Measurements from ENCODE around the gene RNF167. TPM values are rescaled to one million over a fixed set of nuclear protein-coding genes. Genes with fewer than 3 reads are reported as not detected.

Gene RNF167
- total and polyA plus RNA-seq, 2 donors (not counting 3 experiments of a cell fraction or from before 2014, with no cell fraction given): 60.2 to 87.6 TPM

GRCh38 chr17:4946312-4946976 lies 6.4 kb downstream of the RNF167 start:
- intact Hi-C loops (cut with micrococcal nuclease): loop anchor here (1.0 kb wide), 1 partner anchor 40 kb away; no protein-coding TSS in a partner anchor
- Histone ChIP-seq H3K4me1 (ENCODE audit: control insufficient read depth, extremely low read depth, insufficient read depth, low read length) (peaks cover 31% of the 10 kb centered on the region), H3K36me3 (ENCODE audit: control insufficient read depth in 2 of 2, extremely low read depth in 1 of 2, insufficient read depth in 2 of 2, low read length in 2 of 2) (peaks cover 13 to 28% of the 10 kb centered on the region in 2 experiments)

GRCh38 chr17:4947010-4947410 lies 6.9 kb downstream of the RNF167 start:
- Histone ChIP-seq H3K4me3 (replicated peaks in 1 of 3; ENCODE audit: insufficient read depth in 1 of 3, low read depth in 1 of 3, low read length in 3 of 3) (peak overlapping the region; percentile 86 to 99 (median 95)), H2AFZ (ENCODE audit: low read depth, low read length) (no peak overlapping the region), H3K79me2 (ENCODE audit: control insufficient read depth, insufficient read depth, low read length) (peaks cover 62% of the 10 kb centered on the region), H3K27me3 (ENCODE audit: control insufficient read depth in 2 of 2, insufficient read depth in 2 of 2, low read length in 2 of 2) (no peaks in the 10 kb centered on the region), H3K4me2 (ENCODE audit: insufficient read depth, low read length) (peak overlapping the region; percentile 93), H3K27ac (ENCODE audit: insufficient read depth, low read depth, low read length) (no peak overlapping the region), H3K4me1 (ENCODE audit: control insufficient read depth, extremely low read depth, insufficient read depth, low read length) (peaks cover 30% of the 10 kb centered on the region), H3K36me3 (ENCODE audit: control insufficient read depth in 2 of 2, extremely low read depth in 1 of 2, insufficient read depth in 2 of 2, low read length in 2 of 2) (peaks cover 13 to 28% of the 10 kb centered on the region in 2 experiments), H3K9ac (replicated peaks; ENCODE audit: extremely low read depth, insufficient read depth, low read length) (peak overlapping the region; percentile 66), H3K9me3 (replicated peaks; ENCODE audit: control insufficient read depth, insufficient read depth, low read length) (no peaks in the 10 kb centered on the region), H4K20me1 (replicated peaks; ENCODE audit: control insufficient read depth, extremely low read depth, insufficient read depth, low read length) (no peaks in the 10 kb centered on the region), H3K9me1 (replicated peaks; ENCODE audit: control insufficient read depth, extremely low read depth, insufficient read depth, low read length) (no peaks in the 10 kb centered on the region)
- ChIA-PET CTCF (interaction anchor here (1.0 to 2.8 kb wide), 2 partner anchors 38 to 41 kb away, joined by 4 to 12 read pairs; partner anchors contain the start of gene CAMTA2), POLR2A (interaction anchor here (2.3 kb wide), 1 partner anchor 20 kb away, joined by 18 read pairs; the partner anchor contains the start of gene SPAG7)
- intact Hi-C loops (cut with micrococcal nuclease): no loop called here
- no peak for DNase-seq (ENCODE audit: low read depth, low spot score)
- BruUV-seq (replicated peaks): no TSS peak
- no peak for TF ChIP-seq POLR2A (IDR thresholded peaks at IDR 0.05; ENCODE audit: low read depth, low read length)
- TF ChIP-seq POLR2AphosphoS5 (IDR thresholded peaks at IDR 0.05; ENCODE audit: insufficient read depth, low read depth, low read length): peak; percentile 26
- no peak for TF ChIP-seq GATA2 (IDR thresholded peaks at IDR 0.05; ENCODE audit: insufficient read depth, insufficient read length, low read depth, low read length)
- TF ChIP-seq JUN (IDR thresholded peaks at IDR 0.05; ENCODE audit: borderline replicate concordance, insufficient read depth, insufficient read length, low read depth): no peak
- TF ChIP-seq CTCF (IDR thresholded peaks at IDR 0.05; ENCODE audit: extremely low read depth in 1 of 2, insufficient read depth in 1 of 2, low read depth in 1 of 2, low read length in 2 of 2): no peak
- TF ChIP-seq, protein P1, sequence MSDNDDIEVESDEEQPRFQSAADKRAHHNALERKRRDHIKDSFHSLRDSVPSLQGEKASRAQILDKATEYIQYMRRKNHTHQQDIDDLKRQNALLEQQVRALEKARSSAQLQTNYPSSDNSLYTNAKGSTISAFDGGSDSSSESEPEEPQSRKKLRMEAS (IDR thresholded peaks at IDR 0.05; ENCODE audit: insufficient read depth, insufficient read length): no peak
- peak; percentile 59 for FAIRE-seq
- dilution Hi-C loops (cut with MboI; ENCODE audit: extremely low pct_ligation_motif_present, low sequenced_read_pairs): no loop called here

More at GRCh38 chr17:4946312-4946976, 6.4 kb downstream of the RNF167 start:
- Histone ChIP-seq H3K79me2 (ENCODE audit: control insufficient read depth, insufficient read depth, low read length) (peaks cover 68% of the 10 kb centered on the region), H3K9ac (replicated peaks; ENCODE audit: extremely low read depth, insufficient read depth, low read length) (peak overlapping the region; percentile 66), H2AFZ (ENCODE audit: low read depth, low read length) (no peak overlapping the region), H3K27ac (ENCODE audit: insufficient read depth, low read depth, low read length) (no peak overlapping the region), H3K9me3 (replicated peaks; ENCODE audit: control insufficient read depth, insufficient read depth, low read length) (no peaks in the 10 kb centered on the region), H3K27me3 (ENCODE audit: control insufficient read depth in 2 of 2, insufficient read depth in 2 of 2, low read length in 2 of 2) (no peaks in the 10 kb centered on the region), H3K4me3 (replicated peaks in 1 of 3; ENCODE audit: insufficient read depth in 1 of 3, low read depth in 1 of 3, low read length in 3 of 3) (peak overlapping the region; percentile 86 to 99 (median 95)), H4K20me1 (replicated peaks; ENCODE audit: control insufficient read depth, extremely low read depth, insufficient read depth, low read length) (no peaks in the 10 kb centered on the region), H3K4me2 (ENCODE audit: insufficient read depth, low read length) (peak overlapping the region; percentile 93), H3K9me1 (replicated peaks; ENCODE audit: control insufficient read depth, extremely low read depth, insufficient read depth, low read length) (no peaks in the 10 kb centered on the region)
- DNase-seq (ENCODE audit: low read depth, low spot score): no peak
- BruUV-seq (replicated peaks): TSS peak; percentile 66
- ChIA-PET POLR2A (interaction anchor here (1.7 to 2.3 kb wide), 2 partner anchors 21 kb away, joined by 5 to 18 read pairs; partner anchors contain the start of gene SPAG7), CTCF (interaction anchor here (1.0 to 2.8 kb wide), 3 partner anchors 37 to 41 kb away, joined by 4 to 12 read pairs (median 8); partner anchors contain the start of gene CAMTA2)
- peak; percentile 46 for FAIRE-seq
- TF ChIP-seq EZH2 (IDR thresholded peaks at IDR 0.05; ENCODE audit: borderline replicate concordance, low read depth, low read length, severe bottlenecking): no peak
- TF ChIP-seq, protein P1 (IDR thresholded peaks at IDR 0.05; ENCODE audit: insufficient read depth, insufficient read length): no peak
- TF ChIP-seq GATA2 (IDR thresholded peaks at IDR 0.05; ENCODE audit: insufficient read depth, insufficient read length, low read depth, low read length): no peak
- dilution Hi-C loops (cut with MboI; ENCODE audit: extremely low pct_ligation_motif_present, low sequenced_read_pairs): no loop called here

Data from endothelial cell of umbilical vein (primary cell).